Hepatocyte (in vitro differentiated cells): ENCODE results near the gene MAP3K5. TPM values are rescaled to one million over a fixed set of nuclear protein-coding genes. Genes with fewer than 3 reads are reported as not detected.

Experiments used
- DNase-seq: peaks from one replicate; pipeline ENCODE4 v3.0.0-alpha.2; 2016; ENCODE audit warnings: low spot score
- H2AFZ ChIP-seq: fragments of 200-600 bp; sonication (generic); 2 replicates; pipeline ENCODE4 v1.6.0; 2016; ENCODE audit warnings: antibody characterized with exemption, mild to moderate bottlenecking
- H3K27ac ChIP-seq: fragments of 200-600 bp; sonication (generic); 2 replicates; pipeline ENCODE4 v1.5.1; 2016; ENCODE audit warnings: mild to moderate bottlenecking
- H3K27me3 ChIP-seq: fragments of 200-600 bp; sonication (generic); 2 replicates; pipeline ENCODE4 v1.6.1; 2016
- H3K36me3 ChIP-seq: fragments of 200-600 bp; sonication (generic); replicated peaks from 2 replicates; pipeline ENCODE4 v1.5.1; 2016; ENCODE audit warnings: low read depth; ENCODE audit not compliant: insufficient read depth
- H3K4me1 ChIP-seq: fragments of 200-600 bp; sonication (generic); 2 replicates; pipeline ENCODE4 v1.5.1; 2016; ENCODE audit warnings: mild to moderate bottlenecking, moderate library complexity; ENCODE audit not compliant: insufficient read depth
- H3K4me2 ChIP-seq: fragments of 200-600 bp; sonication (generic); 2 replicates; pipeline ENCODE4 v1.6.0; 2016
- H3K4me3 ChIP-seq: fragments of 200-600 bp; sonication (generic); 2 replicates; pipeline ENCODE4 v1.5.1; 2016; ENCODE audit warnings: mild to moderate bottlenecking
- H3K79me2 ChIP-seq: fragments of 200-600 bp; sonication (generic); 2 replicates; pipeline ENCODE4 v1.6.0; 2017; ENCODE audit warnings: mild to moderate bottlenecking
- H3K9me2 ChIP-seq: fragments of 200-600 bp; sonication (generic); replicated peaks from 2 replicates; pipeline ENCODE4 v1.6.0; 2017; ENCODE audit warnings: mild to moderate bottlenecking; ENCODE audit not compliant: insufficient read depth
- H3K9me3 ChIP-seq: fragments of 200-600 bp; sonication (generic); 2 replicates; pipeline ENCODE4 v1.5.1; 2016; ENCODE audit warnings: low read depth, mild to moderate bottlenecking
- H4K20me1 ChIP-seq: fragments of 200-600 bp; sonication (generic); 2 replicates; pipeline ENCODE4 v1.6.0; 2016; ENCODE audit warnings: mild to moderate bottlenecking; ENCODE audit not compliant: insufficient read depth, poor library complexity, severe bottlenecking
- CTCF ChIP-seq: fragments of 200-600 bp; sonication (generic); IDR thresholded peaks from 2 replicates; pipeline ENCODE4 v1.5.1; 2016; ENCODE audit warnings: antibody characterized with exemption, mild to moderate bottlenecking; ENCODE audit not compliant: poor library complexity
- EZH2 ChIP-seq: fragments of 200-600 bp; sonication (generic); IDR thresholded peaks from 2 replicates; pipeline ENCODE4 v1.6.1; 2016; ENCODE audit warnings: antibody characterized with exemption, mild to moderate bottlenecking, borderline replicate concordance
- EZH2phosphoT487 ChIP-seq: fragments of 200-600 bp; sonication (generic); IDR thresholded peaks from one replicate; pipeline ENCODE4 v1.6.1; 2018; ENCODE audit warnings: antibody characterized with exemption, mild to moderate bottlenecking, low read depth, moderate library complexity; ENCODE audit not compliant: unreplicated experiment, severe bottlenecking
- WGBS: methylation state at CpG from one replicate; pipeline ENCODE4 v1.1.6; 2016; ENCODE audit warnings: low lambda C conversion rate; ENCODE audit errors: missing lambda C conversion rate; 5-methylcytosine and 5-hydroxymethylcytosine counted together
- polyA plus RNA-seq: library from polyadenylated mRNA; unstranded; fragments of >200 nt; fragmentation: Nextera tagmentation; extraction: Ambion mirVana; gene quantifications from 2 replicates; pipeline ENCODE4 v1.2.1, GENCODE V29; 2016
- total RNA-seq: library from RNA; depleted of rRNA; stranded (reverse); fragments of >200 nt; gene quantifications from 2 replicates; pipeline ENCODE4 v1.2.3, GENCODE V29; 2014

The MAP3K5 gene
- total and polyA plus RNA-seq, 2 experiments from 2014 or later = 2.2 to 5.9 TPM

GRCh38 chr6:136711644-136712043 lies 80.6 kb downstream of the MAP3K5 start:
- no peak for TF ChIP-seq CTCF
- TF ChIP-seq EZH2phosphoT487 = no peak
- no peak for TF ChIP-seq EZH2
- Histone ChIP-seq H3K79me2 (no peaks in the 10 kb centered on the region), H3K4me3 (no peak overlapping the region), H3K4me2 (no peak overlapping the region), H2AFZ (no peak overlapping the region), H3K9me3 (no peaks in the 10 kb centered on the region), H3K4me1 (no peaks in the 10 kb centered on the region), H3K9me2 (no peaks in the 10 kb centered on the region), H3K27ac (no peak overlapping the region), H4K20me1 (no peaks in the 10 kb centered on the region), H3K36me3 (no peaks in the 10 kb centered on the region), H3K27me3 (no peaks in the 10 kb centered on the region)
- no peak for DNase-seq
- 82% methylated on average over 2 of the region's 2 CpGs for WGBS

DNA sequence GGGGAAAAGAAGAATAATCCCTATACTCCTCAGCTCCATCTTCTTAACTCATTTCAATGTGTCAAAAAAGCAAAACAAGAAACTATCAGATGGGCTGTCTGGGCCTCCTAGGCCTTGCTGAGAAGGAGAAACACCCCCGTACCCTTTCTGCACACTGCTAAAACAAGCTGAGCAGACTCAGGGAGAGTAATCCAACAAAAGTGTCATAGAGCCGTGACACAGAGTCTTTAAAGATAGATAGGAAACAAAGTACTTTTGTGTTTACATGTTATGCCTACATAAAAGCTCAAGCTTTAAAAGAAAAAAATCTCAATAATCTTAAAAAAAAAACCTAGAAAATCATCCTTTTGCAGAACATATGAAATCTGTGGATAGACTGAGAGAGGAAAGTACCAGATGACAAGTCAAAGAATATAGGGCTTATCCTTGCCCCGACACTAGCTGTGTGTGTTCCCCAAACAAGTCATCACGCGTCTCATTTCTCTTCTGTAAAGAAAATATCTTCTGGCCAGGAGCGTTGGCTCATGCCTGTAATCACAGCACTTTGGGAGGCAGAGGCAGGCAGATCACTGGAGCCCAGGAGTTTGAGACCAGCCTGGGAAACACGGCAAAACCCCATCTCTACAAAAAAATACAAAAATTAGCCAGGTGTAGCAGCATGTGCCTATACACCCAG lies 81.3 kb downstream of the MAP3K5 start:
- no peaks in the 10 kb centered on the region for H4K20me1 ChIP-seq
- H3K27ac ChIP-seq = no peak overlapping the region
- no peak for DNase-seq
- H3K79me2 ChIP-seq = no peaks in the 10 kb centered on the region
- no peak overlapping the region for H3K4me3 ChIP-seq
- H3K9me3 ChIP-seq = no peaks in the 10 kb centered on the region
- no peaks in the 10 kb centered on the region for H3K4me1 ChIP-seq
- TF ChIP-seq EZH2 (no peak), CTCF (no peak), EZH2phosphoT487 (no peak)
- no peak overlapping the region for H2AFZ ChIP-seq
- 86% methylated on average over 7 of the region's 7 CpGs for WGBS
- no peak overlapping the region for H3K4me2 ChIP-seq
- H3K27me3 ChIP-seq = no peaks in the 10 kb centered on the region
- no peaks in the 10 kb centered on the region for H3K36me3 ChIP-seq
- H3K9me2 ChIP-seq = no peaks in the 10 kb centered on the region

GRCh38 chr6:136709429-136709828 lies 82.8 kb downstream of the MAP3K5 start:
- no peaks in the 10 kb centered on the region for H3K4me1 ChIP-seq

More at GRCh38 chr6:136709429-136709828, 82.8 kb downstream of the MAP3K5 start:
- Histone ChIP-seq H3K4me3 (no peak overlapping the region), H3K27ac (no peak overlapping the region), H3K36me3 (no peaks in the 10 kb centered on the region), H2AFZ (no peak overlapping the region), H3K9me3 (no peaks in the 10 kb centered on the region), H3K79me2 (no peaks in the 10 kb centered on the region), H3K27me3 (no peaks in the 10 kb centered on the region), H4K20me1 (no peaks in the 10 kb centered on the region), H3K4me2 (no peak overlapping the region), H3K9me2 (no peaks in the 10 kb centered on the region)
- DNase-seq = no peak
- no peak for TF ChIP-seq EZH2phosphoT487
- TF ChIP-seq CTCF = no peak
- no peak for TF ChIP-seq EZH2
